HG03045 (cell line): Measurements from ENCODE around the gene HMCES.
"Not testable (repeated sequence)": the region's sequence is repeated elsewhere in the genome, so short reads cannot be mapped to it uniquely, and the experiment has no call there.

Experiments
- ATAC-seq: cut with Tn5 transposase; IDR thresholded peaks from one replicate; pipeline ENCODE4 v1.9.1; 2021; ENCODE audit warnings: mild to moderate bottlenecking, moderate library complexity; ENCODE audit not compliant: unreplicated experiment

Gene HMCES

DNA sequence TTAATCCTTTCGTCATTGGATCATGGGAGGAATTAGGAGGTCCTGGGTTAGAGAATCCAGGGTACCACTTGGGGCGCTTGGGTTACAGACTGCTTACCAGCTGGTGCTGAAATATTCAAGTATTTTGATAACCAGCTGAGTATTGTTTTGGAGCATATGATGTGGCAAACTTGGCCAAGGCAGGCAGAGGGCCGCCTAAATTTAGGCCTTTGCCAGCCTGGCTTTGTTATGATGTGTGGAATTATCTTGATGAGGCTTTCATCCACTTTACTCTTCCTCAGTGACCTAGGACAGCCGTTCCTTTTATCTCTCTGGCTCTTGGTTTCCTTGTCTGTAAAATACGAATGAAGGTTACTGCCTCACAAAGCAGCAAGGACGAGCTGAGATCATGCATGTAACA, 22.4 kb upstream of the HMCES start:
- ATAC-seq = no peak

- no peak for ATAC-seq
These were observed 21.1 kb upstream of the HMCES start for GRCh38 chr3:129257609-129258008.

DNA sequence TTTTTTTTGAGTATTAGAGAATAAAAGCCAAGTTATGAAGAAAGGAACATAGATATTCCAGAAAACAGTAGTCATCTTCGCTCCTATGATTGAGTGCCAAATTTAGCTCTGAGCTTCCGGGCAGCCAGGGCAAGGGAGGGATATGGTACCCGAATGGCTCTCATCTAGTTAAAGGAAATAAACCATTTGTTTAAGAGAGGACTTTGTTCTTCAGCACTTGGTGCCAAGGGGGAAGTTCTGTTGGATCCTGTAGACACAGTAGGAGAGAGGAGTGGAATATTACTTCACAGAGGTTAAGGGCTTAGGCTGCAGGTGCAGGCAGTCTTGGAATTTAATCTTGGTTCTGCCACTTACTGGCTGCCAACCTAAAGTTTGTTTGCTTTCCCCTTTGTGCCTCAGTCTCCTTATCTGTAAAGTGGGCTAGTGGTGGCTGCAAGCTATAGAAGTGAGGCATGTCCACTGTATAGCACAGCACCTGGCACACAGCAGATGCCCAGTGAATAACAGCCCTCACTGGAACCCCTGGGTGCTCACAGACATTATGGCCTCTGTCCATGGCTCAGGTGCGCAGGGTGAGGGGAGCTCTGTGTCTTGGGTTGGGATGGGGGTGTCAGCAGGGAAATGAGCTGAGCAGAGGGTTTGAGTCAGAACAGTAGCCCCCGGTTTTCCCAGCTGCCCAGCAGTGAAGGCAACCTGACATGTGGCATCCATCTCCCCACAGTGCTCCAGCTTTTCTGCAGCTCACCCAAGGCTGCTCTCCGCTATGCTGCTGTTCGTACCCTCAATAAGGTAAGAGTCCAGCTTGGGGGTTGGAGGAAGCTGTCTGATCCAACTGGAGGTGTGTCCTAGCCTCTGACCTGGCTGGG, 18.8 kb upstream of the HMCES start:
- no peak for ATAC-seq

GRCh38 chr3:129260606-129261005, 18.1 kb upstream of the HMCES start:
- ATAC-seq = no peak

GRCh38 chr3:129261894-129262293, 16.8 kb upstream of the HMCES start:
- ATAC-seq = no peak

DNA sequence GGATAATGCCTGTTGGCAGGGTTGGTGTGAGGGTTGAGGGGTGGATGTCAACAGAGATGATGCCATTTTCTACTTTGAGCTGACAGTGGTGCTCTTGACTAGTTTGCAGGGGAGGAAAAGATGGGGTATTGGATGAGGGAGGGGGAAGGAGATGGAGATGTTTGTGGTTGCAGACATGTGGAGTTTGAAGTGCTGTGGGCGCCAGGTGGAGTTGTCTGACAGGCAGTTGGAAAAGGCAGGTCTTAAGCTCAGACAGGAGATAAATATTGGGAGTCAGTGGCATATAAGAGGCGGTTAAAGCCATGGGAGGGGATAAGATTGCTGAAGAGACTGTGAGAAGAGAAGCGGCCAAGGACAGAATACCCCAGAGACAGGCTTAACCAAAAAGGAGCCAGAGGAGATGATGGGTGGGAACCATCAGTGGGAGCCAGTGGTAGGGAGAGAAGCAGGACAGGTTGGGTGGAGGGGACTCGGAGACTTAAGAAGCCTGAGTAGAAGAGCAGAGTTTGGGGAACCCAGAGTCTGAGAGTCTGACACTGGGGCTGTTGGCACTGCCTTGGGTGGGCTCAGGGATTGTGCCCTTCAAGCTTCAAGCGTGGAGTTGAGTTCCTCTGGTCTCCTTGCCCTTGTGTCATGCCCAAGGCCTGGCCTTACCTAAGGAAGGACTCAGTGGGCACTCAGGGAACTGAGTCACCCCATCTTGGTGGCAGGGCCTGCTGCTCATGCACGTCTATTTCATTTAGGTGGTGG, 15.3 kb upstream of the HMCES start:
- no peak for ATAC-seq

DNA sequence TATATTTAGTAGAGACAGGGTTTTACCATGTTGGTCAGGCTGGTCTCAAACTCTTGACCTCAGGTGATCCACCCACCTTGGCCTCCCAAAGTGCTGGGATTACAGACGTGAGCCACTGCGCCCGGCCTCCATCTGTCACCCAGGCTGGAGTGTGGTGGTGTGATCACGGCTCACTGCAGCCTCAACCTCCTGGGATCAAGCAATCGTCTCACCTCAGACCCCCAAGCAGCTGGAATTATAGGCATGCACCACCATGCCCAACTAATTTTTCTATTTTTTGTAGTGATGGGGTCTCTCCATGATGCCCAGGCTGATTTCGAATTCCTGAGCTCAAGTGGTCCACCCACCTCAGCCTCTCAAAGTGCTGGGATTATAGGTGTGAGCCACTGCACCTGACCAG, 13.7 kb upstream of the HMCES start:
- not testable (repeated sequence) for ATAC-seq

DNA sequence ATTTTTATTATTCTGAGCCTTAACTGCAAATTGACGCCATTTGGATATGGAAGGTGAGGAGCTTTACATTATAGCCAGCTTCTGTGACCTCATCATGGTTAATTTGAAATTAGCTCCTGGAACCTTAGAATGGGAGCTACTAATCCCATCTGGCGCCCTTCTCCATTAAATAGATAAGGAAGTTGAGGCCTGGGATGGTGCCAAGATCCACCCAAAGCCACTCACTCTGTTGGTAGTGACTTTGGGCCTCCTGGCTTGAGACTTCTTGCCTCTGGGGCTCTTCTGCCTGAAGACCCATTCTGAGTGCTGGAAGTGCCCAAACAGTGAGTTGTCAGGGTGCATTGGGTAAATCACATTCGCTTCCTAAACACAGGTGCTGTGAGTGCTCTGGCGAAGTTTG, 12.0 kb upstream of the HMCES start:
- no peak for ATAC-seq

DNA sequence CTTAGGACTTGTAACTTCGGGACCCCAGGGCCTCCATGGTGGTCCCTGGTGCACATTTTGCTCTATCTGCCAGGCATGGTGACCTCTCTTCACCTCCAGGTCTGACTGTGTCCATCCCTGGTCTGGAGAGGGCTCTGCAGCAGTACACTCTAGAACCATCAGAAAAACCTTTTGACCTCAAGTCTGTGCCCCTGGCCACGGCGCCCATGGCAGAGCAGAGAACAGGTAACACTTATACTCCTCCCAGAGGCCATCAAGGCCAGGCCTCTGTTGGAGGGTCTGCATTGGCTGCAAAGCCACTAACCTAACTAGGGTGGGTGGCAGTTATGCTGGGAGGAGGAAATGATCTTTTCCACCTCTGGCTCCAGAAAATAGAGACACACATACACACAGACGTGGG, 10.3 kb upstream of the HMCES start:
- no peak for ATAC-seq

- ATAC-seq = no peak
These were observed 7.0 kb upstream of the HMCES start for GRCh38 chr3:129271674-129272073.

GRCh38 chr3:129276385-129276784, 2.3 kb upstream of the HMCES start:
- ATAC-seq = peak; percentile 74

DNA sequence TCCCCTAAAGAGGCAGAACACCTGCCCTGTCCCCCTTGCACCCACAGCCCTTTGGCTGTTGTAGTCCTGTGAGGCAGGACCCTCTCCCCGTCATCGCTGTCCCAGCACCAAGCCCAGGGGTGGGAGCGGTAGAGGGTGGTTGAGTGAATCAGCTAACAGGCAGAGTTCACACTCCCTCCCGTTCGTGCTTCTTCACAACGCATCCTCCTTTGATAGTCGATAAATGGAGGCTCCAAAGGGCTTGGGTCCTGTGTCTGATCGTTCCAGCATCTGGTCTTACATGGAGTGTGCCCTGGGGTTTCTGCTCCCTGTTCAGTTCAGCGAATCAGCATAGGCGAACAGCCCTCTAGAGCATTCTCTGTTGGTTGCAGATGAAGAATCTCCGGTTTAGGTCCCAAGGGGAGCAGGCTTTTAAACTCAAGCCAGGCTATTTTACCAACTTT, 820 bp upstream of the HMCES start:
- ATAC-seq = no peak

DNA sequence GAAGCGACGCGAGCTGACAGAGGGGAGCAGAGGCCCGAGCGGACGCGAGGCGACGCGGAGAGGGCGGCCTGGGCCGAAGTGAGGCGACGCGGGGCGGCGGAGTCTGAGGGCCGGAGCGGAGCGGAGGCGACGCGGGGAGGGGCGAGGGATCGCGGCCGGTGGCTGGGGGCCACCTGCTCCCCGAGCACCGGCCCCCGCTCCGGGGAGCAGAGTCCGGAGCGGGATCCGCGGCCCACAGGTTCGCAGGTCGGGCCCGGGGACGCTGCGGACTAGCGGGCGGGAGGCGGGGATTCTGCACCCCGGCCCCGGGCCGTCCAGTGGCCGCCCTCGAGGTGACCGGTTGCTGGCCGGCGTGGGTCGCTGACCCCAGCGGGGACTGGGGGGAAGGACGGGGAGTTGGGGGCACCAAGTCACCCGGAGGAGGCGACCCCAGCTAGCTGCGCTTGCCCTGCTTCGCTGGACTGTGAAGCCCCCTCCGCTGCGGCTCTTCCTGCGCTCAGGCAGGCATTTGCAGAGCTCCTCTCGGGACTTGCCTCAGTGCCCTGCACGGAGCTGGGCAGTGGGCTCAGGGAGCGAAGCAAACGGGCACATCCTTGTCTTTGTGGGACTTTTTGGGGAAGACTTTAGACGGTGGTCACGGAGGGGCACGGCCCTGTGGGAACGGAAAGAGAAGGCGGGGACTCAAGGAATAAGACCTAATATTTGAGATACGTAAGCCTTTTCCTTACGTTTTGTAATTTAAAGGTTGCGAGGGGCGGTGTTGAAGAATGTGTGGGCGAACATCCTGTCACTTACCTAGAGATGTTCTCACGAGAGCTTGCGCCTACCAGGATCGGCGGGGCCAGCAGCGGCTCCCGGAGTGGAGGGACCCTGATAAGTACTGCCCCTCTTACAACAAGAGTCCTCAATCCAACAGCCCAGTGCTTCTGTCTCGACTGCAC, 566 bp downstream of the HMCES start:
- ATAC-seq = peak; percentile 11

- no peak for ATAC-seq
These were observed 1.5 kb downstream of the HMCES start for GRCh38 chr3:129280183-129280582.

DNA sequence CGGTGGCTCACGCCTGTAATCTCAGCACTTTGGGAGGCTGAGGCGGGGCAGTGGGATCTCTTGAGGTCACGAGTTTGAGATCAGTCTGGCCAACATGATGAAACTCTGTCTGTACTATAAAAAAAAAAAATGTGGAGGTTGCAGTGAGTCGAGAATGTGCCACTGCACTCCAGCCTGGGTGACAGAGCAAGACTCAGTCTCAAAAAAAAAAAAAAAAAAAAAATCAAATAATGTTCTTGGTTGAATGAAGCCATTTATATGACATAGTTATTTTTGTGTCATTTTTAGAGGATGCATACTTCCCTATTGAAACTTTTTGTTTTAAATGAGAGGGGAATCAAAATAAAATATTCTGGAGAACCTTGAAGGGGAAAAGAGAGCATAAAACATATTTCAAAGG, 3.1 kb downstream of the HMCES start:
- ATAC-seq = no peak

- ATAC-seq = peak; percentile 72
These were observed 4.2 kb downstream of the HMCES start for GRCh38 chr3:129282727-129283327.

DNA sequence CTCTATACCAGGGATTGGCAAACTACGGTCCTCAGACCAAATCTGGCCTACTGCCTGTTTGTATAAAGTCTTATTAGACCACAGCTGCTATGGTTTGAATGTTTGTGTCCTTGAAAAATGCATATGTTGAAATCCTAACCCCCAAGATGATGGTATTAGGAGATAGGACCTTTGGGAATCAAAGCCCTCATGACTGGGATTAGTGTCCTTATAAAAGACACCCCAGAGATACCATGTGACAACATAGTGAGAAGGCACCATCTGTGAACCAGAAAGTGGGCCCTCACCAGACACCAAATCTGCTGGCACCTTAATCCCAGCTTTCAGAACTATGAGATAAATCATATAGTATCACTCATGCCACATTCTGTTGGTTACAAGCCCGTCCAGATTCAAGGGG, 7.4 kb downstream of the HMCES start:
- no peak for ATAC-seq

- no peak for ATAC-seq
These were observed 9.8 kb downstream of the HMCES start for GRCh38 chr3:129288446-129288845.

DNA sequence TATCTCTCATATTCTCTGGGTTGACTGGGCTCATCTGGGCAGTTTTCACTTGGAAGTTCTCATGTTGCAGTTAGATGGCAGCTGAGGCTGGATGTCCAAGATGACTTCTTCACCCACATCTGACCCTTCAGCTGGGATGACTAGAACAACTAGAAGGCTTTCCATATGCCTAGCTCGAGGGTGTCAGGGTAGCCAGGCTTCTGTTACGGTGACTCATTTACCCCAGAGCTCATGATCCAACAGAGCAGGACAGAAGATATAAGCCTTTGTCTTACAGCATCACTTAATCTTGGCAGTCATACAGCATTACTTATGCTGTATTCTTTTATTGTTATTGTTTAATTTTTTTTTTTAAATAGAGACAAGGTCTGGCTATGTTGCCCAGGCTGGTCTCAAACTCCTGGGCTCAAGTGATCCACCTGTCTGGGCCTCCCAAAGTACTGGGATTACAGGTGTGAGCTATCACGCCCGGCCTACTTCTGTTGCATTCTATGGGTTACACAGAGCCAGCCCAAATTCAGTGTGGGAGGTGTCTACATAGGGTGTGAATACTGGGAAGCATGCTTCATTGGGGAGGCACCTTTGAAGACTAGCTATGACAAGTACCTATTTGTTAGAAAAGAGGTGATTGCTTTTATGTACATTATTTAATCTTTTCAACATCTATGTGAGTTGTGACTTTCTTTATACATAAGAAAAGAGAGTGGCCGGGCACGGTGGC, 10.7 kb downstream of the HMCES start:
- ATAC-seq = no peak
